H9 (cell line): ENCODE measurements around the gene TMTC1. TPM values are rescaled to one million over a fixed set of nuclear protein-coding genes. Genes with fewer than 3 reads are reported as not detected.

ENCODE experiments used
- DNase-seq: peaks from one replicate; pipeline ENCODE4 v3.0.0-alpha.2; 2017
- H2AFZ ChIP-seq: one replicate; pipeline ENCODE4 v1.6.1; 2013; ENCODE audit warnings: mild to moderate bottlenecking, low read length, control low read depth, moderate library complexity
- H2AK5ac ChIP-seq: 2 replicates; pipeline ENCODE4 v1.6.1; 2013; ENCODE audit warnings: low read length, control low read depth, mixed read lengths; ENCODE audit not compliant: insufficient read length
- H2BK120ac ChIP-seq: one replicate; pipeline ENCODE4 v1.6.1; 2013; ENCODE audit warnings: low read depth, mild to moderate bottlenecking, low read length, control low read depth, inconsistent platforms; ENCODE audit not compliant: poor library complexity, severe bottlenecking
- H2BK12ac ChIP-seq: 2 replicates; pipeline ENCODE4 v1.6.1; 2013; ENCODE audit warnings: low read length, control low read depth, mixed read lengths, low read depth; ENCODE audit not compliant: insufficient read length
- H2BK15ac ChIP-seq: 2 replicates; pipeline ENCODE4 v1.6.1; 2013; ENCODE audit warnings: low read depth, low read length, control low read depth
- H2BK20ac ChIP-seq: one replicate; pipeline ENCODE4 v1.6.1; 2013; ENCODE audit warnings: low read depth, mild to moderate bottlenecking, low read length, control low read depth, inconsistent platforms; ENCODE audit not compliant: poor library complexity, severe bottlenecking
- H2BK5ac ChIP-seq: 2 replicates; pipeline ENCODE4 v1.6.1; 2013; ENCODE audit warnings: low read length, control low read depth, mixed read lengths; ENCODE audit not compliant: insufficient read length
- H3K14ac ChIP-seq: 2 replicates; pipeline ENCODE4 v1.6.1; 2013; ENCODE audit warnings: low read length, control low read depth; ENCODE audit not compliant: insufficient read depth
- H3K18ac ChIP-seq: 2 replicates; pipeline ENCODE4 v1.6.1; 2013; ENCODE audit warnings: low read depth, mild to moderate bottlenecking, mixed read lengths, low read length, control low read depth; ENCODE audit not compliant: insufficient read length
- H3K23ac ChIP-seq: 2 replicates; pipeline ENCODE4 v1.6.1; 2013; ENCODE audit warnings: low read length, control low read depth, mixed read lengths, low read depth; ENCODE audit not compliant: insufficient read length
- H3K23me2 ChIP-seq: 2 replicates; pipeline ENCODE4 v1.6.1; 2013; ENCODE audit warnings: low read depth, mild to moderate bottlenecking, mixed read lengths, low read length, control low read depth; ENCODE audit not compliant: insufficient read length, poor library complexity, severe bottlenecking
- H3K27ac ChIP-seq: 2 replicates; pipeline ENCODE4 v1.5.1; 2013; ENCODE audit warnings: low read length, control low read depth, mixed read lengths, low read depth; ENCODE audit not compliant: insufficient read length
- H3K27me3 ChIP-seq: 2 replicates; pipeline ENCODE4 v1.6.1; 2013; ENCODE audit warnings: low read length, control low read depth, inconsistent platforms; ENCODE audit not compliant: insufficient read depth
- H3K4ac ChIP-seq: 2 replicates; pipeline ENCODE4 v1.6.1; 2013; ENCODE audit warnings: low read depth, mild to moderate bottlenecking, control low read depth, inconsistent platforms, low read length, moderate library complexity
- H3K4me1 ChIP-seq: 2 replicates; pipeline ENCODE4 v1.6.1; 2013; ENCODE audit warnings: low read length, control low read depth, inconsistent platforms; ENCODE audit not compliant: insufficient read depth
- H3K4me2 ChIP-seq: 2 replicates; pipeline ENCODE4 v1.6.1; 2013; ENCODE audit warnings: low read length, control low read depth, mixed read lengths; ENCODE audit not compliant: insufficient read length, insufficient read depth
- H3K56ac ChIP-seq: 2 replicates; pipeline ENCODE4 v1.6.1; 2013; ENCODE audit warnings: low read depth, mild to moderate bottlenecking, mixed read lengths, low read length, control low read depth; ENCODE audit not compliant: insufficient read length
- H3K79me1 ChIP-seq: 2 replicates; pipeline ENCODE4 v1.6.1; 2013; ENCODE audit warnings: low read depth, mild to moderate bottlenecking, moderate library complexity, low read length, control low read depth, inconsistent platforms; ENCODE audit not compliant: insufficient read depth, poor library complexity, severe bottlenecking
- H3K79me2 ChIP-seq: 2 replicates; pipeline ENCODE4 v1.6.1; 2013; ENCODE audit warnings: low read length, control low read depth, inconsistent platforms; ENCODE audit not compliant: insufficient read depth
- H3K9ac ChIP-seq: 2 replicates; pipeline ENCODE4 v1.6.1; 2013; ENCODE audit warnings: low read length, control low read depth, mixed read lengths; ENCODE audit not compliant: insufficient read length; ENCODE audit errors: extremely low read depth
- H3K9me3 ChIP-seq: one replicate; pipeline ENCODE4 v1.6.1; 2013; ENCODE audit warnings: low read depth, low read length, inconsistent platforms; ENCODE audit not compliant: control insufficient read depth
- H3T11ph ChIP-seq: one replicate; pipeline ENCODE4 v1.6.1; 2013; ENCODE audit warnings: mild to moderate bottlenecking, low read length, control low read depth, inconsistent platforms
- H4K20me1 ChIP-seq: one replicate; pipeline ENCODE4 v1.6.1; 2013; ENCODE audit not compliant: control insufficient read depth, insufficient read length, insufficient read depth
- H4K5ac ChIP-seq: 2 replicates; pipeline ENCODE4 v1.6.1; 2013; ENCODE audit warnings: low read depth, mild to moderate bottlenecking, mixed read lengths, low read length, control low read depth; ENCODE audit not compliant: insufficient read length
- H4K8ac ChIP-seq: replicated peaks from 2 replicates; pipeline ENCODE4 v1.6.1; 2013; ENCODE audit warnings: low read length, control low read depth, mixed read lengths, low read depth; ENCODE audit not compliant: insufficient read length
- H4K91ac ChIP-seq: 2 replicates; pipeline ENCODE4 v1.6.1; 2013; ENCODE audit warnings: low read depth, mild to moderate bottlenecking, moderate library complexity, mixed read lengths, low read length, control low read depth; ENCODE audit not compliant: insufficient read length
- H3K27ac Mint-ChIP-seq, 3 experiments: 2 replicates in 2 of 3; 3 replicates in 1 of 3; pipeline ENCODE4 v1.8.0; 2020 to 2021; ENCODE audit warnings: mixed read lengths in 3 of 3, mild to moderate bottlenecking in 1 of 3, moderate library complexity in 1 of 3
- H3K27me3 Mint-ChIP-seq: 2 replicates; pipeline ENCODE4 v1.8.0; 2021; ENCODE audit warnings: low read depth, mild to moderate bottlenecking, moderate library complexity, mixed read lengths
- H3K36me3 Mint-ChIP-seq, 3 experiments: 2 replicates in 2 of 3; 3 replicates in 1 of 3; pipeline ENCODE4 v1.8.0; 2020 to 2021; ENCODE audit warnings: low read depth in 3 of 3, mixed read lengths in 3 of 3; ENCODE audit not compliant: insufficient read depth in 1 of 3
- H3K4me1 Mint-ChIP-seq, 2 experiments: 2 replicates each; pipeline ENCODE4 v1.8.0; 2020; ENCODE audit warnings: mixed read lengths in 2 of 2
- H3K4me3 Mint-ChIP-seq, 2 experiments: 2 replicates in 1 of 2; 3 replicates in 1 of 2; pipeline ENCODE4 v1.8.0; 2020 to 2021; ENCODE audit warnings: mild to moderate bottlenecking in 2 of 2, mixed read lengths in 2 of 2, moderate library complexity in 1 of 2
- H3K9me3 Mint-ChIP-seq, 2 experiments: 2 replicates in 1 of 2; 3 replicates in 1 of 2; pipeline ENCODE4 v1.8.0; 2020; ENCODE audit warnings: mild to moderate bottlenecking in 2 of 2, mixed read lengths in 2 of 2, moderate library complexity in 1 of 2
- CTCF ChIP-seq: fragments of 200-600 bp; sonication (generic); conservative IDR thresholded peaks from 3 replicates; pipeline ENCODE4 v1.8.0; 2021; ENCODE audit warnings: antibody characterized with exemption, mild to moderate bottlenecking
- WGBS: extraction: QIAGEN DNeasy Blood & Tissue Kit; methylation state at CpG from one replicate; pipeline ENCODE4 v1.1.7; 2013; ENCODE audit warnings: missing lambda C conversion rate, low lambda C conversion rate, mixed read lengths; ENCODE audit not compliant: insufficient read length; ENCODE audit errors: extremely low coverage; 5-methylcytosine and 5-hydroxymethylcytosine counted together
- total RNA-seq: library from RNA; stranded (reverse); gene quantifications from 2 replicates; pipeline ENCODE4 v1.2.1, GENCODE V29; 2021

TMTC1 gene
- total RNA-seq, 1 experiment from 2014 or later = 16.1 TPM

- Histone ChIP-seq H4K5ac (no peak overlapping the region), H3K23ac (no peak overlapping the region), H4K91ac (no peak overlapping the region), H3K4ac (no peak overlapping the region), H4K8ac (no peak overlapping the region), H2BK120ac (no peak overlapping the region), H3K79me2 (no peaks in the 10 kb centered on the region), H3K4me1 (no peaks in the 10 kb centered on the region), H3K14ac (no peak overlapping the region), H2BK20ac (no peak overlapping the region), H3K56ac (no peak overlapping the region), H3K27me3 (no peaks in the 10 kb centered on the region), H2BK5ac (no peak overlapping the region), H3K9me3 (no peaks in the 10 kb centered on the region), H3T11ph (no peak overlapping the region), H2BK12ac (no peak overlapping the region), H3K4me2 (no peak overlapping the region), H3K27ac (no peak overlapping the region), H3K79me1 (no peaks in the 10 kb centered on the region), H3K9ac (no peak overlapping the region), H2AFZ (no peak overlapping the region), H2BK15ac (no peak overlapping the region), H2AK5ac (no peak overlapping the region), H3K23me2 (no peaks in the 10 kb centered on the region), H3K18ac (no peak overlapping the region), H4K20me1 (no peaks in the 10 kb centered on the region)
- no peaks in the 10 kb centered on the region for H3K27me3 Mint-ChIP-seq
- DNase-seq = no peak
- WGBS = no CpG with 5 or more reads among the region's 2 CpGs
- no peak overlapping the region for H3K27ac Mint-ChIP-seq
- no peaks in the 10 kb centered on the region for H3K4me1 Mint-ChIP-seq
- H3K4me3 Mint-ChIP-seq = no peak overlapping the region
- H3K36me3 Mint-ChIP-seq = peaks cover 0 to 8% (median 0%) of the 10 kb centered on the region in 3 experiments; a peak in 2 of 7 replicates
- no peaks in the 10 kb centered on the region for H3K9me3 Mint-ChIP-seq
- no peak for TF ChIP-seq CTCF
Observed at GRCh38 chr12:29508949-29509348, 274.8 kb downstream of the TMTC1 start.
